ENCODE results near the gene TCF20. TPM values are rescaled to one million over a fixed set of nuclear protein-coding genes. Genes with fewer than 3 reads are reported as not detected.

The TCF20 gene
- total RNA-seq, 2 experiments from 2014 or later, result 62.4 to 68.4 TPM

DNA sequence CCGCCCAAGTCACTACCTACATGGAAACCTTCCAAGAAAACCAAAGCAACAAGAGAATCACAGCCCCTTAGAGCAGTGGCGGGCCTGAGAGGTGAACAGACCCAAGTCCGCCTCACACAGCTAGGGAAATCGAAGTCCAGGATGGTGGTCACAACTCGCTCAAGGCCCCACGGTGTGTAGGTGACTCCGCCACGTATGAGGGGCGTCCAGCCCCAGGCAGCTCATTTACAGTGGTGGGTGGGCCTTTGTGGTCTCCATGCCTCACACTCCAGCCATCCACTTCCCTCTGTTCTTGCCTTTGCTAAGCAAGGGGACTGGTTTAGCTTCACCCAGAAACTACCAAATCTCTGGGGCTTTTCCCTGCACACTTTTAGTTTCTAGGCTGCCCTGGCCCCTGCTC, 9.7 kb upstream of the TCF20 start:
- DNase-seq, result no peak
- Mint-ChIP-seq H3K4me3 (no peak overlapping the region), H3K27me3 (peaks cover 11% of the 10 kb centered on the region), H3K27ac (no peak overlapping the region), H3K9me3 (no peaks in the 10 kb centered on the region), H3K36me3 (no peaks in the 10 kb centered on the region), H3K4me1 (no peaks in the 10 kb centered on the region)

DNA sequence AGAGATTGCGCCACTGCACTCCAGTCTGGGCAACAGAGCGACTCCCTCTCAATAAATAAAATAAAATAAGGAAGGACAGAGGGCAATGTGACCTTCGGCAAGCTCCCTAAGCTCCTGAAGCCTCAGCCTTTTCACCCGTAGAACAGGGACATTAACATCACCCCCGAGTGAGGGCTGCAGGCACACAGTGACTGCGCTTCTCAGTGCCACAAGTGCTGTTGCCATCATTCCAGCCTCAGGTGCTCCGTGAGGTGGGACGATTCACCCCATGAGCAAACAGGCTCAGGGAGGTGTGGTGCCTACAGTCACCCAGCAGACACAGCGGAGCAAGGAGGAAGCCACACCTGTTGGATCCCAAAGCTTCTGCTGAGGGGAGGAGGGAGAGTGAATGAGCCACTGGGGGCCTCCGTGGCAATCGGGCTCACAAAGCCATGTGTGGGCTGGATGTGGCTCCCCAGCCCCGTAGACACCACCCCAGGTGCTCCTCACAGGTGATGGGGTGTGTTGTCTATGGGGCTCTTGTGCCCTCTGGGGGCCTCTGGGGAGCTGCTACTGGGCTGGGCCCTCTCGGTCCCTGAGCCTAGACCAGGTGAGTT, 9.1 kb upstream of the TCF20 start:
- H3K4me1 Mint-ChIP-seq, result no peaks in the 10 kb centered on the region
- no peak overlapping the region for H3K27ac Mint-ChIP-seq
- H3K36me3 Mint-ChIP-seq, result no peaks in the 10 kb centered on the region
- H3K9me3 Mint-ChIP-seq, result no peaks in the 10 kb centered on the region
- no peak overlapping the region for H3K4me3 Mint-ChIP-seq
- no peak for DNase-seq
- peaks cover 11% of the 10 kb centered on the region for H3K27me3 Mint-ChIP-seq

DNA sequence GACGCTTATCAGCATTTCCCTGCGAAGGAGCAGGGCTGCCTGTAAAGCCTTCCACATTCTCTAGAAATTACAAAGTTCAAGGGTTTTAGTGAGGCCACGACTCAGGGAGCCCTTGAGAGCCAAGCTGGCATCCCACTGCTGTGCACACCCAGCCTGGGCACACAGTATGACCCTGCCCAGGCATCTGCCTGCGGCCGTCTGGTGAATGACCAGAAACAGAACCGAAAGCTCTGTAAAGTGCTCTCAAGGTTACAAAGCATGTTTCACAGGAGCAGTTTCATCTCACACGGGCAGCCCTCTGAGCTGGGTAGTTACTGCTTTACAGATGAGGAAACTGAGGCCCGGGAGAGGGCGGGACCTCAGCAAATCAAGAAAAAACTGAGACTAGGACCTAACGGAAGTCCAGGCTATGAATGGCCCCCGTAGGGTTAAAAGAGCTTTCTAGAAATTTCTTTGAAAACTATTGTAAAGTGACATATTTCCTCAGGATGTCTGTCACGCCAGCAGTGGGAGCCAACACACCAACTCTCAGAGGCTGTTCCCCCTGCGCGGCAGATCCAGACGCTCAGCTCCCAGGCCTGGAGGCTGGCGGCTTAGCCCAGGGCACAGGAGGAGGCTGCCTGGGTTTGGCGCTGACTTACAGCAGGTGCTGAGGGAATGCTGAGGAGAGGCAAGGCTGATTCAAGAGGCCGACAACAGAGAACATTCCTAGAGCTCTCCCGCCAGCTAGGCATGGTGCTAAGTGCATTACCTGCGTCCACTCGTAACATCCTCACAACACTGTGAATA, 7.7 kb upstream of the TCF20 start:
- no peak for DNase-seq

DNA sequence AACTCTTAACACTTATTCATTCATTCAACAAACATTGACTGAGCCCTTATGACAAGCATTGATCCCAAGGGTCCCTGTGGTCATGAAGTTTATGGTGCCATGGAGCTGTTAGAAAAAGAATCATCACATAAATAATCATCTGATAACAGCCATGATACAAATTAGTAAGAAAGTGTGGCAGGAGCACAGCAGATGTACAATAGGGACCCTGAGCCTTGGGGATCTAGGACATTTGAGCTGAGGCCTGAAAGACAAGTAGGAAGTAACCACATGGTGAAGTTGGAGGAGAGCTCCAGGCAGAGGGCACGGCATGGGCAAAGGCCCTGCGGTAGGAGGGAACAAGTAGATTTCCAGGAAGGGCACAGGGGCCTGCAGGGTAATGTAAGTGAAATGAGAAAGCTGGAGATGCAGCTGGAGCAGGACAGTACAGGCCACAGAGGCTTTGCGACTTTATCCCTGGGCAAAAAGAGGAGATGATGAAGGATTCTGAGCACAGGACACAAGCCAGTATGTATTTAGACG, 6.8 kb upstream of the TCF20 start:
- Mint-ChIP-seq H3K27ac (no peak overlapping the region), H3K4me3 (no peak overlapping the region), H3K36me3 (peaks cover 4% of the 10 kb centered on the region), H3K27me3 (no peaks in the 10 kb centered on the region), H3K4me1 (no peaks in the 10 kb centered on the region), H3K9me3 (no peaks in the 10 kb centered on the region)
- DNase-seq, result no peak

More for the DNA sequence above, 7.7 kb upstream of the TCF20 start:
- no peaks in the 10 kb centered on the region for H3K9me3 Mint-ChIP-seq
- no peak overlapping the region for H3K27ac Mint-ChIP-seq
- no peak overlapping the region for H3K4me3 Mint-ChIP-seq
- H3K4me1 Mint-ChIP-seq, result no peaks in the 10 kb centered on the region
- H3K36me3 Mint-ChIP-seq, result peaks cover 4% of the 10 kb centered on the region
- H3K27me3 Mint-ChIP-seq, result peaks cover 4% of the 10 kb centered on the region

DNA sequence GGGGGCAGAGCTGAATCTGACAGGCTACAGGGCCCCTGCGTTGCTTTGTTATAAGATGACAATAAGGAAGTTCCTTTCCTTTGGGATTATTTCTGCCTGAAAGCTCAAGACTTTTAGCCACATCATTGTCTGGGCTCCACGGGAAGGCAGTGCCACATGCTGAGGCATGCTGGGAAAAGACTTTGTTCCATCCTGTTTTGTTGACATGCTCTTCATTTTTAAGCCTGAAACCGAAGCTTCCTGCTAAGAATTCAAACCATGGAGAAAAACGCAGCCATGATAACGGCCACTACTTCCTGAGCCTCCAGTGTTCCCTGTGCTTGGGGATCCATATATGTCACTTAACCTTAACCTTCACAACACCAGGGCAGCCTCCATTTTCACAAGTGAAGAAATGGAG, 5.5 kb upstream of the TCF20 start:
- no peak overlapping the region for H3K4me3 Mint-ChIP-seq
- H3K4me1 Mint-ChIP-seq, result no peaks in the 10 kb centered on the region
- peaks cover 4% of the 10 kb centered on the region for H3K36me3 Mint-ChIP-seq
- H3K27me3 Mint-ChIP-seq, result no peaks in the 10 kb centered on the region
- DNase-seq, result no peak
- H3K9me3 Mint-ChIP-seq, result no peaks in the 10 kb centered on the region
- H3K27ac Mint-ChIP-seq, result no peak overlapping the region

DNA sequence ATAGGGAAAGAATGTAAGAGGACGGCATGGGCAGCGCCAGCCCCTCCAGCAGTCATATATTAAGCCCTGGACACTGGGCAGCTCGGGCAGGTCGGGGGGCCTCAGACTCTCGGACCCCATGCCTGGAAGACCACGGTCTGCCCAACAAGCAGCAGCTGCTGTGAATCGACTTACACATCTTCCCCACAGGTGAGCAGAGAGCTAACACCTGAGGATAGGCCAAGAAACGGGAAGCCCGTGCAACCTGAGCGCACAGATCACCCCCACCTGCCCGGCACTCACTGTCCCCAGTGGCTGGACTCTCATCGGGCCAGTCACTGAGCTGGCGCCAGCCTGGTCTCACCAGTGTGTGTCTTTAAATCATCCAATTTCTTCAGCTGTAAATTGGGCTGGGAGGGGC, 4.7 kb upstream of the TCF20 start:
- no peak for DNase-seq
- peaks cover 4% of the 10 kb centered on the region for H3K36me3 Mint-ChIP-seq
- no peaks in the 10 kb centered on the region for H3K27me3 Mint-ChIP-seq
- no peak overlapping the region for H3K4me3 Mint-ChIP-seq
- H3K27ac Mint-ChIP-seq, result no peak overlapping the region
- H3K4me1 Mint-ChIP-seq, result no peaks in the 10 kb centered on the region
- H3K9me3 Mint-ChIP-seq, result no peaks in the 10 kb centered on the region

DNA sequence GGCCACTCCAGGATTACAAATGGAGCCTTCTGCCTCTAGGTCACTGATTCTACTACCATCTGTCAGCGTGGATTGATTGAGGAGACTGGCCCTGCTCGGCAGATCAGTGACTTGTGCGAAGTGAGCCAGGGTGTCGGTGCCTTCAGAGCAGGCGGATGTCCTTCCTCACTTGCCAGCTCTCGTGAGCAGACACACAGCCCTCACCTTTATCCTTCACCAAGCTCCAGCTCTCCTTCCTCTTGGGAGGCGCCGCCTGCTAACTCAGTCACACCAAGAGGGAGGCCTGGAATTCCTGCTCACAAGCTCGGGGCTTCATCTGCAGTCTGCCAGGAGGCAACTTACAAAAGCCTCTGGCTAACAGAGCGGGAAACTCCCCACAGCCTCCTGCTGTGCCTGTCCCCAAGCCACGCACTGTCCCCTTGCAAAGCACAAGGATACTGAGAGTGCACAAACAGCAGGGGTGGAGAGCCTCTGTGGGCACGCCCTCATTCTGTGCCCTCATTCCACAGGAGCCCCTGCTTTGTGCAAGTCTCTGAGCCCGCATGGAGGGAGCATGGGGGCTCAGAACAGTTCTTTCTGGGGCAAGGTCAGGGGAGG, 3.5 kb upstream of the TCF20 start:
- no peak overlapping the region for H3K4me3 Mint-ChIP-seq
- DNase-seq, result no peak

DNA sequence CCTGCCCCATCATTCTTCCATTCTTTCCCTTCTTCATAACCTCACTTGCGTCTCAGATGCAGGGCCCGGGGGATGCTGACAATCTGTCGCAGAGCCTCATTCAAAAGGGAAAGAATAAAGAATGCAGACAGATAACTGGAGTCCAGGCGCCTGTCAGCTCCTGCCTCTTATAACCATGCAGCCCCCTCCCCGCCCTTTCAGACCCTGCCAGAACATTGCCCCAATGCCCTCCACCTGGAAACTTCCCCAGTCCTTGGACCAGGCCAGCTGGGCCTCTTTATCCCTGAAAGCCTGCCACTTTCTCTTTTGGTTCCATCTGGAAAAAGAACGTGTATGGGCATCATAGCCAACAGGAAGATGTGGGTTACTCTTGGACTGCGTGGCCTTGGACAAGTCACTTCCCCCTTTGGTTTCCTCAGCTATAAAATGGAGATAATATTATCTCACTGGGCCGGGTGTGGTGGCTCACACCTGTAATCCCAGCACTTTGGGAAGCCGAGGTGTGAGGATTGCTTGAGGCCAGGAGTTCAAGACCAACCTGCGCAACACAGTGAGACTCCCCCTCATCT, 2.1 kb upstream of the TCF20 start:
- Mint-ChIP-seq H3K4me1 (peaks cover 15% of the 10 kb centered on the region), H3K27ac (no peak overlapping the region), H3K27me3 (no peaks in the 10 kb centered on the region), H3K36me3 (peaks cover 8% of the 10 kb centered on the region), H3K4me3 (no peak overlapping the region), H3K9me3 (no peaks in the 10 kb centered on the region)
- no peak for DNase-seq

More for the DNA sequence above, 3.5 kb upstream of the TCF20 start:
- Mint-ChIP-seq H3K36me3 (peaks cover 4% of the 10 kb centered on the region), H3K27me3 (no peaks in the 10 kb centered on the region), H3K4me1 (peaks cover 2% of the 10 kb centered on the region), H3K9me3 (no peaks in the 10 kb centered on the region), H3K27ac (no peak overlapping the region)

DNA sequence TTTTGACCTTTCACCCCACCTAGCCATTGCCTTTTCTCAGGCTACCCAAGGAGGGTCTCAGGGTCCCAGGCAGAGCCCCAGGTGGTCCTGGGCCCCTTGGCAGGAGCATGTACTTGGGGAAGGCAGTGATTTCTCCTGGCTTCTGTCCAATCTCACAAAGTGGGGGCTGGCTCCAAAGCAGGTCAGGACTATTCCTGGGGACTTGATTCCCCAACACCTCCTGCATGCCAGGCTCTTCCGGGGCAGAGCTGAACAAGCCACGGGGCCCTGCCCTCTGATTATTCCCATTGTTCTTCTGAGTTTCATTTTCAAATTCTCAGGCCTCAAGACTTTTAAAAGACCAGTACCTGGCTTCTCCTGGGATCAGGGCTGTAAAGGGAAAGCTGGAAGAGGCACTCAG, 1.5 kb upstream of the TCF20 start:
- no peak overlapping the region for H3K27ac Mint-ChIP-seq
- DNase-seq, result no peak
- no peak overlapping the region for H3K4me3 Mint-ChIP-seq

DNA sequence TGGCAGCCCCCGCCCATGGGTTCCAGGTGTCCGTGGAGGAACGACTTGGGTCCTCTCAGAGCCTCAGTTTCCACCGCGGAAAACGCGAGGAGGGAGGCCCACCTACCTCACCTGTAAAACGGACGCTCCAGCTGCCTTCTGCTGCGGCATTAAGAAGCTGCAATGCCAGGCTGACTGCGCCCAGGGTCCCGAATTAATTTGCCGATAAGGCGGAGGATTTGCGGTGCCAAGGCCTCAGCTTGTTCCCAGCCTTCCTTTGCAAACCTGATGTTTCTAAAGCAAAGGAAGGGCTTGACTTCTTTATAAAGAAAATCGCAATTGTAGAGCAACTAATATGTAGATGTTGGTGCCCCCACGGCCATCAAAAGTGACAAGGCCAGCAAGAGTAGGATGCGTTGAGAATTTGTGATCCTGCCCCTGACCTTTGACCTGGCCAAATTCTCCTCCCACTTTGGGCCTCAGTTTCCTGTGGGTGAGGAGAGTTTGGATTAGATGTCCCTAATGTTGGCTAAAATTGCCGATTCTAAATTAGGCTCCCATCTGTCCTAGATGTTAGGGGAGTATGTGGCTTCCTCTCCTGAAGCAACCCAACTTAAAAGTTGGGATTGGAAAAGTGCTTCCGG, 849 bp upstream of the TCF20 start:
- Mint-ChIP-seq H3K9me3 (no peaks in the 10 kb centered on the region), H3K4me1 (peaks cover 23% of the 10 kb centered on the region), H3K36me3 (peaks cover 14% of the 10 kb centered on the region), H3K27me3 (no peaks in the 10 kb centered on the region), H3K4me3 (peak overlapping the region; percentile 64), H3K27ac (no peak overlapping the region)
- DNase-seq, result no peak

More for the DNA sequence above, 1.5 kb upstream of the TCF20 start:
- H3K9me3 Mint-ChIP-seq, result no peaks in the 10 kb centered on the region
- peaks cover 19% of the 10 kb centered on the region for H3K4me1 Mint-ChIP-seq
- peaks cover 13% of the 10 kb centered on the region for H3K36me3 Mint-ChIP-seq
- H3K27me3 Mint-ChIP-seq, result no peaks in the 10 kb centered on the region

DNA sequence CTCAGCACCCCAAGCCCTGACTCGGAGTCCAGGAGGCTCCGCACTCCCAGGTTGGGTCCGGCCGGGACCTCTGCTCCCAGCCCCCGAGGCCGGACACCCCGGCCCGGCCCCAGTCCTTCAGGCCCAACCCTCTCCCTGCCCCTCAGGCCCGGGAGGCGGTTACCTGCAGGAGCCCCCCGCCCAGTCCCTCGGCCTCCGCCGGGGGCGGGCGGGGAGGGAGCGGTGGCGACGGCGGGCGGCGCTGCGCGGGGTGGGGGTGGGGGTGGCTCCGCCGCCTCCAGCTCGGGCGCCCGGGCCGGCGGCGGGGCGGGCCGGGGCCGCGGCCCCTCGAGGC, 310 bp downstream of the TCF20 start:
- peak; percentile 50 for DNase-seq
- Mint-ChIP-seq H3K4me3 (peak overlapping the region; percentile 92), H3K9me3 (no peaks in the 10 kb centered on the region), H3K36me3 (peaks cover 14% of the 10 kb centered on the region), H3K4me1 (peaks cover 33% of the 10 kb centered on the region), H3K27me3 (no peaks in the 10 kb centered on the region), H3K27ac (peak overlapping the region; percentile 82)

DNA sequence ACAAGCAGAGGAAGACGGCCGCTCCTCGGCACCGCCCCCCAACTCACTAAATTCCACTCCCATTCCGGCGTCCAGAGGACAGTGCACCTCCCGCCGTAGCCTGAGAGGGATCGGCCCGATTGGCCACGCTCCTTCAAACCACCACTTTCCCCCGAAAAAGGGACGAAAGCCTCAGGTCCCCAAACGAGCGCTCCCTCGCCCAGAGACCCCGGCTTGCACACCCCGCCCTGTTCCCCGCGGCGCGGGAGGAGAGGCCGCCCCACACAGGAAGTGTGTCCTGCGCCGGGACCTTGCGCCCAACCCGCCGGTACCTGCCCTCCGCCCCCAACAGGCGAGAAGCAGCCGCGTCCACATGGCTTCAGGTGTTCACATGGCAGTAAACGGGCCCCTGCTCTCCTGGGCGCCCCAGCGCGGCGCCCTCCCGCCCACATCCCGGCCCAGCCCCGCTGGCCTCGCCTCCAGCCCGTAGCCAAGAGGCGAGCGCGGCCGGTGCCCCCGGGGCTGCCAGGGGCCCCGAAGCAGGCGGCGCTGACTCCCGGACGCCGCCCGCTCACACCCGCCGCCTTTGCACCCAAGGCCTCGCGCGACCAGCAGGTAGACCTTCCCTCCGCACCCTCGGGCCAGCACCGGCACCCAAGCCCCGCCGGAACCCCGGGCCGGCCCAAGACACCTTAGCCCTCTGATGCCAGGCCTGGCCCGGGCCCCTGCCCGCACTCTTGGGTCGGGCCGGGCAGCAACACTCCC, 849 bp downstream of the TCF20 start:
- Mint-ChIP-seq H3K4me1 (peaks cover 38% of the 10 kb centered on the region), H3K4me3 (peak overlapping the region; percentile 92), H3K27ac (peak overlapping the region; percentile 82), H3K9me3 (no peaks in the 10 kb centered on the region), H3K27me3 (no peaks in the 10 kb centered on the region), H3K36me3 (peaks cover 14% of the 10 kb centered on the region)
- DNase-seq, result peak; percentile 82

DNA sequence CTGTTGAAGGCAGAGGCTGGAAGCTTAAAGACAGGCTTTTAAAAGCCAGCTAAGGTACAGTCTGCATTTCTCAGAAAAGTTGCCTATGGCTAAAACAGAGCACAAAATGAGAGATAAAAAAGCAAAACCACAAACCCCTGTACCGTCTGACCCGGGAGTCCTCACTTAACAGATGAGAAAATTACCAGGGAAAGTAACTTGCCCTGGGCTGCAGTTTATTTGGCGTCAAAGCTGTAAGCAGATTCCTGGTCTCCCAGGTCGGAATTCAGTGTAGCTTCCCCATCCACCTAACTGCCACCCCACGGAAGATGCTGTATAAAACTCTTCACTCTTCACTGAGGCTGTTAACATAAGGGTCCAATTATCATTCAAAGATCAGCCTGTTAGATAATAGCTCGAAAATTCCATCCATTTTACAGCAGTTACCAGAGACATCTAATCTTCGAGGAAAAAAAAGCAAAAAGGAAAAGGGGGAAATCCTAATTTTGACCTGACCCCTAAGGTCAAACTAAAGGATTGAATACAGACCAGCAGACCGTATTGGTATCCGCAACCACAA, 1.5 kb downstream of the TCF20 start:
- peak overlapping the region; percentile 75 for H3K27ac Mint-ChIP-seq
- peaks cover 44% of the 10 kb centered on the region for H3K4me1 Mint-ChIP-seq
- peak overlapping the region; percentile 92 for H3K4me3 Mint-ChIP-seq
- no peaks in the 10 kb centered on the region for H3K9me3 Mint-ChIP-seq
- no peaks in the 10 kb centered on the region for H3K27me3 Mint-ChIP-seq
- no peak for DNase-seq
- peaks cover 14% of the 10 kb centered on the region for H3K36me3 Mint-ChIP-seq

DNA sequence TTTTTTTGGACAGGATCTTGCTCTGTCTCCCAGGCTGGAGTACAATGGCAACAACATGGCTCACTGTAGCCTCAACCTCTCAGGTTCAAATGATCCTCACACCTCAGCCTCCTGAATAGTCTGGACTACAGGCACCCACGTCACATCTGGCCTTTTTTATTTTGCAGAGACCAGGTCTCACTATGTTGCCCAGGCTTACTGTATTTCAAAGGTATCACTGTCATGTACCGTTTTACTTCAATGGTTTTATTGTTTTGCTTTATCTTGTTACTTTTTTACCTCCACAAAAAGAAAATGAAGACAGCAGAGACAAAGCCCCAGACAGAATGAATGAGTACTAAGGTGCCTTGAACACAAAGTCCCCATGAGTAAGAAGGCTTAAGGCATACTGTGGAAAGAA, 5.1 kb downstream of the TCF20 start:
- peaks cover 15% of the 10 kb centered on the region for H3K36me3 Mint-ChIP-seq
- no peaks in the 10 kb centered on the region for H3K27me3 Mint-ChIP-seq
- H3K4me1 Mint-ChIP-seq, result peaks cover 71% of the 10 kb centered on the region
- no peak overlapping the region for H3K27ac Mint-ChIP-seq
- no peak for DNase-seq
- H3K9me3 Mint-ChIP-seq, result no peaks in the 10 kb centered on the region
- H3K4me3 Mint-ChIP-seq, result no peak overlapping the region
